ENCODE data around the gene IQGAP1. TPM values are rescaled to one million over a fixed set of nuclear protein-coding genes. Genes with fewer than 3 reads are reported as not detected.
"Not testable (repeated sequence)": the region's sequence is repeated elsewhere in the genome, so short reads cannot be mapped to it uniquely, and the experiment has no call there.

IQGAP1 gene, protein sequence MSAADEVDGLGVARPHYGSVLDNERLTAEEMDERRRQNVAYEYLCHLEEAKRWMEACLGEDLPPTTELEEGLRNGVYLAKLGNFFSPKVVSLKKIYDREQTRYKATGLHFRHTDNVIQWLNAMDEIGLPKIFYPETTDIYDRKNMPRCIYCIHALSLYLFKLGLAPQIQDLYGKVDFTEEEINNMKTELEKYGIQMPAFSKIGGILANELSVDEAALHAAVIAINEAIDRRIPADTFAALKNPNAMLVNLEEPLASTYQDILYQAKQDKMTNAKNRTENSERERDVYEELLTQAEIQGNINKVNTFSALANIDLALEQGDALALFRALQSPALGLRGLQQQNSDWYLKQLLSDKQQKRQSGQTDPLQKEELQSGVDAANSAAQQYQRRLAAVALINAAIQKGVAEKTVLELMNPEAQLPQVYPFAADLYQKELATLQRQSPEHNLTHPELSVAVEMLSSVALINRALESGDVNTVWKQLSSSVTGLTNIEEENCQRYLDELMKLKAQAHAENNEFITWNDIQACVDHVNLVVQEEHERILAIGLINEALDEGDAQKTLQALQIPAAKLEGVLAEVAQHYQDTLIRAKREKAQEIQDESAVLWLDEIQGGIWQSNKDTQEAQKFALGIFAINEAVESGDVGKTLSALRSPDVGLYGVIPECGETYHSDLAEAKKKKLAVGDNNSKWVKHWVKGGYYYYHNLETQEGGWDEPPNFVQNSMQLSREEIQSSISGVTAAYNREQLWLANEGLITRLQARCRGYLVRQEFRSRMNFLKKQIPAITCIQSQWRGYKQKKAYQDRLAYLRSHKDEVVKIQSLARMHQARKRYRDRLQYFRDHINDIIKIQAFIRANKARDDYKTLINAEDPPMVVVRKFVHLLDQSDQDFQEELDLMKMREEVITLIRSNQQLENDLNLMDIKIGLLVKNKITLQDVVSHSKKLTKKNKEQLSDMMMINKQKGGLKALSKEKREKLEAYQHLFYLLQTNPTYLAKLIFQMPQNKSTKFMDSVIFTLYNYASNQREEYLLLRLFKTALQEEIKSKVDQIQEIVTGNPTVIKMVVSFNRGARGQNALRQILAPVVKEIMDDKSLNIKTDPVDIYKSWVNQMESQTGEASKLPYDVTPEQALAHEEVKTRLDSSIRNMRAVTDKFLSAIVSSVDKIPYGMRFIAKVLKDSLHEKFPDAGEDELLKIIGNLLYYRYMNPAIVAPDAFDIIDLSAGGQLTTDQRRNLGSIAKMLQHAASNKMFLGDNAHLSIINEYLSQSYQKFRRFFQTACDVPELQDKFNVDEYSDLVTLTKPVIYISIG (N-terminal part only)
- total RNA-seq, result 171 TPM

DNA sequence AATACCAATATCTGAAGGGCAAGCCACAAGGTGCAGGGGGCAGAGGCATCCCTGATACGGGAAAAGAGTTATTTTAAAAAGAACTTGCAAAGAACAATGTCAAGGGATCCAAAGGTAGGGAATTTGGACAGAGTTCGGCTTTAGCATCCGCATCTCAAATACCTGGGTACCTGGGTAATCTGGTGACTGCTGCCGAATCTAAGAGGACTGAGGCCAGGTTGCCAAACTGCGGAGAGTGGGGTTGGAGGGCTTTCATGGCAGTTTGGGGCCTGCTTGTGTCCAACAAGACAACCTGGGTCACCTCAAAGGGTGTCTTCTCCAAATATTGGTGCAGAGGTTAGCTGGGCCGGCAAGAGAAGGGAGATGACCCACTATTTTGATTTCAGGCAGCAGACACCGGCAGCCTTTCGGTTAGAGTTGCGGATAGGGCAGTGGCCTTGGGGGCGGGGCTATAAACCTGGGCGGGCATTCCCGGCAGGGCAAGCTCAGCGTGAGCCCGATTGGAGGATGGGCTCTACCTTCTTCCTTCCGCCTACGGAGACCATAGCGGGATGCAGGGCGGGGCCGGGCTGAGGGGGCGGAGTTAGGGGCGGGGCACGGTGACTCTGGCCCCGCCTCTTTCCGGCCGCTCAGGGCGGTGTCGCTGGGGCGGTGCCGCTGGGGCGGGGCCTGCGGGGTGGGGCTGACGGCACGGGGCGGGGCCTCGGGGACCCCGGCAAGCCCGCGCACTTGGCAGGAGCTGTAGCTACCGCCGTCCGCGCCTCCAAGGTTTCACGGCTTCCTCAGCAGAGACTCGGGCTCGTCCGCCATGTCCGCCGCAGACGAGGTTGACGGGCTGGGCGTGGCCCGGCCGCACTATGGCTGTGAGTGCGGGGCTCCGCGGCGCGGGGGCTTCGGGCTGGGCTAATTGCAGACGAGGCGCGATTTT lies at the start of gene IQGAP1:
TSS of gene IQGAP1 (plus strand) at position 709 of the 928 bp plus-strand sequence. CDS start at position 809, 100 bp downstream.
- DNase-seq, result peak; percentile 96

DNA sequence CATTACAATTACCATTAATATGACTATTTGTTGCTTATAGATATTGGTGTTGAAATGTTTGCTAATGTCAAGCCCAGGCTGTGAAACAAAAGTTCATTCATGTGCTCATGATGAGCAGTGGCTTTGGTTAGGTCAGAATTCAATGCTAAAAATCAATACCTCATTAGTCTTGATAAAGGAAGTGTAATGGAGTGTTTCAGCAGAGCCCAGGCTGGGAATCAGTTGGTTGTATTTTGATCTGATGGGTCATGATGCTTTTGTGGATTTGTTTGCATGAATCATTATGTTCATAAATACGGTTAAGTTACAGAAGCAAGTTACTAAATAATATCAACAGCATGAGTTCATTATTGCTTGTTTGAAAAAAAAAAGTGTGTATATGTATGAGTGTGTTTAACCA lies 49.5 kb upstream of the IQGAP1 start:
- DNase-seq, result no peak

GRCh38 chr15:90340345-90340744 lies 47.7 kb upstream of the IQGAP1 start:
- no peak for DNase-seq

DNA sequence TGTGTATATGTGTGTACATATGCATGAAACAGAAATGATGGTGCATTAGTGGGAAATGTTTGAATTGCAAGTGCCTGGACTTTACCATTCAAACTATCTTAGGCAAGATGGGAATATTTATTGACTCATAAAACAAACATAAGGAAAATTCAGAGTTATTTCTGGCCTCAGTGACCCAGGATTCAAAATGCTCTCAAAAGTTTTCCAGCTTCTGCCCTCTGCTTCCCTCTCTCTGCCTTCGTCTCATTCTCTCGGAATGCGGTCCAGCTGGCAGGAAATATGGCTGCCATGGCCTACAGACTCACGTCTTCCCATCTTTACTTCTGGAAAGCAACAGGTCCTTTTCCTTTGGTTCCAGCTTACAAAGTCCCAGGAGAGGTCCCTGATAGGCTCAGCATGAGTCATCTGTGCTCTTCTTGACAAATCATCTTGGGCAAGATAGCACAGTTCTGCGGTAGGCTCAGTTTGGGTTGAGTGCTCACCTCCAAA lies 44.7 kb upstream of the IQGAP1 start:
- DNase-seq, result no peak

GRCh38 chr15:90344662-90345061 lies 43.4 kb upstream of the IQGAP1 start:
- no peak for DNase-seq

DNA sequence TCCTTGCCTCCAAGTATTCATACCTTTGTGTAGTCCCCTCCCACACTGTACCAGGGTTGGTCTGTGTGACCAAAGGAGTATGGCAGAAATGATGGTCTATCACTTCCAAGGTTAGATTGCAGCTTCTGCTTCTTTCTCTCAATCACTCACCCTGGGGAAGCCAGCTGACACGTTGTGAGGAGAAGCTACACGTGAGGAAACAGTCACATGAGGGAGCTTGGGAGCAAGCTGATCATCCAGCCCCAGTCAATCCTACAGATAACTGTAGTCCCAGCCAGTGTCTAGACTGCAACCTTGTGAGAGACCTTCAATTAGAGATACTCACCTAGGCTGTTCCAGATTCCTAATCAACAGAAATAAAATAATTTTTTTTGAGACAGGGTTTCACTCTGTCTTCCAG lies 42.2 kb upstream of the IQGAP1 start:
- no peak for DNase-seq

GRCh38 chr15:90347431-90348065 lies 40.5 kb upstream of the IQGAP1 start:
- DNase-seq, result not testable (repeated sequence)

DNA sequence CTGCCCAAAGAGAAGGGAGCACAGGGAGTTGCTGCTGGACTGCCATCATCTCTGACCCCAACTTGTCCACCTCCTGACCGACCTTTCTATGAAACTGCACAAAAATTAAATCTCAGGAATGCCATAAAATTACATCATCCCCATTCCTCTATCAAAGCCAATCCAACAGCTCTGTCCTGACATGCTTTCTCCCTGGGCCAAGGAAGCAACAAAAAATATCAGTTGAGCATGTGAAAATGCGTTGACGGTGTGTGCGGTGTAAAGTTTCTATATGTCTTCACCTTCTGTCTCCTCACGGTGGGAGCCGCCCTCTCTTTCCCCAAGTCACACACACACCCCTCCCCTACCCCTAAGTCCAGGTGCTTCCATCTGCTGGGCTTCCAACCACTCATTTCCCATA lies 39.6 kb upstream of the IQGAP1 start:
- no peak for DNase-seq

GRCh38 chr15:90349072-90349471 lies 39.0 kb upstream of the IQGAP1 start:
- no peak for DNase-seq

GRCh38 chr15:90349821-90350220 lies 38.2 kb upstream of the IQGAP1 start:
- DNase-seq, result no peak

DNA sequence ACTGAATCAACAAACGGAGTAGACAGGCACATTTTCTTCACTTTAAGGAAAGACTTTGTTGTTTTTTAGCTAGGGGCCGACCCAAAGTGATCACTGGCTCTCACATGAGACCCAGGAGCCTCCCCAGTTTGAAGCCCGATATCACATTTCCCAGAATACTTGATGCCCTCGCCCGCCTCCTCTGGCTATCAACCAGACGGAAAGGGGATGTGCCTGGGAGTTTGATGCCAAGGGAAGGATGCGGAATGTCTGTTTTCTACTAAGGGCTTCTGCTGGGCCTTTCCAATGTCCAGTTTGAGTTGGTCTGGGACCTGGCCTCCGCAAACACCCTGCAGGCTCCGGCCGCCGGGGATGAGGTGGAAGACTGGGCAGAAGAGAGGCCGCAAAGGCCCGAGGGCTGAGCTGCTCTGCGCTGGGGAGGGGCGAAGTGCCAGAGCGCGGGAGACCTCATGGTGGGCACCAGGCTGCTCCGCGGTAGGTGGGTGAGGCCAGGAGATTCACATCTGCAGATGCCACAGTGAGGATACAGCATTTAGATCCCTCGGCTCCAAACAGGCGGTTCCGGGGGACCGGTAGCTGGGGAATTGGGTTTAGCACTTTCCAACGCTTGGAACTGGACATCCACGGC lies 36.4 kb upstream of the IQGAP1 start:
- DNase-seq, result no peak

GRCh38 chr15:90352107-90352893 lies 35.7 kb upstream of the IQGAP1 start, which contains the start of gene ZNF774:
Gene ZNF774 (plus strand): TSS chr15:90352284. CDS start chr15:90354661, 2,377 bp downstream.
- peak; percentile 99 for DNase-seq

DNA sequence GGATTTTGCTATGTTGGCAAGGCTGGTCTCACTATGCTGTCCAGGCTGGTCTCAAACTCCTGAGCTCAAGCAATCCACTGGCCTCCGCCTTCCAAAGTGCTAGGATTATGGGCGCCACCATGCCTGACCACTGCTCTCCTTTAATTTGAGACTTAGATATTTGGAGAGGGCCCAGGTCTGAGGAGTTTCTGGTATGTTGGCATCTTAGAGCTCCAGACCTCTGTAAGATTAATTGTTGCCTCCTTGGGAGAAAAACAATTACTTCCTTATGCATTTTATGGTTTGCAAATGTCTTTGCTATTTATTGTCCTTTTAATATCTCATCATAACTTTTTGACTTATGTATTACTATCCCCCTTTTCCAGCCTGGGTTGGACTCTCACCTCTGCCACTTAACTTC lies 33.1 kb upstream of the IQGAP1 start:
- DNase-seq, result no peak

DNA sequence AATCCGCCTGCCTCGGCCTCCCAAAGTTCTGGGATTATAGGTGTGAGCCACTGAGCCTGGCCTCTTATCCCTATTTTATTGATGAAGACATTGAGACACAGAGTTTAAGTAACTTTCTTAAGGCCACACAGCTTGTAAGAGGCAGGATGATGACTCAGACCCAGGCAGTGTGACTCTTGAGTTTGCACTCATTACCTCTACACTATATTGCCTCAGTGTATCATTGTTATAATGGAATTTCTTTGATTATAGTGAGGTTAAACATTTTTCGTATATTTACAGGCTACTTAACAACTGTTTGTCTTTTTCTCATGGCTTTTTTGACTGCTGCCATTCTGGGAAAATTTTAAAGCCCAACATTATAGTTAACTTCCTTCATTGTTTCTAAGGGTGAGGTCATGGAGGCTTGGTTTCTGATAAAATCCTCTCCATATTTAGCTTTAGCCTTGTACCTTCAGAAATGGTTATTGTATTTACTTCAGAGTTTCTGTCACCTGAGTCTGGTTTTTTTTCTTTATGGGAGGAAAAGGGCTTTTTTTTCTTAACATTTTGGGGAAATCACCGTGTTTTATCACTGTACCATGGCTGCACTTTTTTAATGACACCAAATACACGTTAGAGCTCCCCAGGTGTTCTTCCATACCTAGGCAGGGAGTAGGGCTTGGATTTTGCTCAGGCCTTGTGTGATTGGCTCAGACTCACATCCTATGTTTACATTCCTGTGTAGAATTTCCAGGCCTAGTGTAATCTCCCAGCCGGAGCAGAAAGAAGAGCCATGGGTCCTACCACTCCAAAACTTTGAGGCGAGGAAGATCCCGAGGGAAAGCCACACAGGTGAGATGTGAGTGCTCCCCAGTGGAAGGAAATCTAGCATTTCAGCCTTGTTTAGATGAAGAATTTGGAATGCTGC lies 29.7 kb upstream of the IQGAP1 start:
- DNase-seq, result no peak

DNA sequence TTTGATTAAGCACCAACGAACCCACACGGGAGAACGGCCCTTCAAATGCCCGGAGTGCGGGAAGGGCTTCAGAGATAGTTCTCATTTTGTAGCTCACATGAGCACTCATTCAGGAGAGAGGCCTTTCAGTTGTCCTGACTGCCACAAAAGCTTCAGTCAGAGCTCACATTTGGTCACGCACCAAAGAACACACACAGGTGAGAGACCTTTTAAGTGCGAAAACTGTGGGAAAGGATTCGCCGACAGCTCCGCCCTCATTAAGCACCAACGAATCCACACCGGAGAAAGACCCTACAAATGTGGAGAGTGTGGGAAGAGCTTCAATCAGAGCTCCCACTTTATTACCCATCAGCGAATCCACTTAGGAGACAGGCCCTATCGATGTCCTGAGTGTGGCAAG lies 27.3 kb upstream of the IQGAP1 start:
- DNase-seq, result no peak

DNA sequence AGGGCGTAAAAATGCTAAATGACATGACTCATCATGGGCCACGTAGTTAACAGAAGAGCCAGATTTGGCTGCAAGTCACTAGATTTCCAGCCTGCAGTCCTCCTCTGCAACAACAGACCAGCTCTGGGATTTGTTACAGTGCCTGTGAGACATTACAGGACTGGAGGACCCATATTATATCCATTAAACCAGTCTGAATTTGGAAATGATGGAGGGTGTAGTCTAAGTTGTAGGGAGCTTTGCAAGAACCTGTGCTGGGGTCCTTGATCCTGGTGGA lies 25.2 kb upstream of the IQGAP1 start:
- no peak for DNase-seq

- DNase-seq, result no peak
Measured at GRCh38 chr15:90364251-90364650, 23.8 kb upstream of the IQGAP1 start.

DNA sequence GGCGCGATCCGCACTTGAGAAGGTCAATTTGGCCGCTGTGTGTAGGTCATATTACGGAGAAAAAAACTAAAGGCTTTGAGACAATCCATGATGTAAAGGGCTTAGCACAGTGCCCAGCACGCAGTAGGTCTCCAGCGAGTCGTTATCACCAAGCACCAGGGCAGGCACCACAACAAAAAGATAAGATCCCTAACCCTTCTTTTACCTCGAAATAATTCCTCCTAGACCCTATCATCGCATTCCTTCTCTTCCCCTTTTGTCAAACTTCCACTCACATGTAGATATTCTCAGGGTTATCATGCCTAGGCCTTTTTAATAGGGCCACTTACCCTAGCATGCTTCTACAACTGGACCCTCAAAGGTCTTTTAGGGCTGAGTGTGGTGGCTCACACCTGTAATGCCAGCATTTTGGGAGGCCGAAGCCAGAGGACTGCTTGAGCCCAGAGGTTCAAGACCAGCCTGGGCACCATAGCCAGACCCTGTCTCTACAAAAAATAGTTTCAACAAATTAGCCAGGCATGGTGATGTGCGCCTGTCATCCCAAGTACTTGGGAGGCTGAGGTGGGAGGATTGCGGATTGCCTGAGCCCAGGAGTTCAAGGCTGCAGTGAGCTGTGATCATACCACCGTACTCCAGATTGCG lies 22.5 kb upstream of the IQGAP1 start:
- no peak for DNase-seq
